ENCODE results near the gene CAPN8. TPM values are rescaled to one million over a fixed set of nuclear protein-coding genes. Genes with fewer than 3 reads are reported as not detected.

The CAPN8 gene
- polyA plus RNA-seq, 5 donors = 0.48 to 2.2 (median 0.98) TPM

DNA sequence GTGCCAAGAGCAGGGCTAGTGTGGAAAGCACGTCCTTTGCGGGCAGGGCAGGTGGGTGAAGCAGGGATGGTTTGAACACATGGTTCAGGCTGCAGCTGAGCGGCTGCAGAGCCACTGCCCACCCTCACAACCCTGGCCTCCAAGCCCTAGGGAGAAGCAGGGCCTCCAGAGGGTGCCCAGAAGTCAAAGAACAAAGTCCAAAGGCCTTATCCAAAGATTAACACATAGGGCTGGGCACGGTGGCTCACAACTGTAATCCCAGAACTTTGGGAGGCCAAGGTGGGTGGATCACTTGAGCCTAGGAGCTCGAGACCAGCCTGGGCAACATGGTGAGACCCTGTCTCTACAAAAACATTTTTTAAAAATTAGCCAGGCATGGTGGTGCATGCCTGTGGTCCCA, 46.8 kb downstream of the CAPN8 start:
- DNase-seq = no peak

DNA sequence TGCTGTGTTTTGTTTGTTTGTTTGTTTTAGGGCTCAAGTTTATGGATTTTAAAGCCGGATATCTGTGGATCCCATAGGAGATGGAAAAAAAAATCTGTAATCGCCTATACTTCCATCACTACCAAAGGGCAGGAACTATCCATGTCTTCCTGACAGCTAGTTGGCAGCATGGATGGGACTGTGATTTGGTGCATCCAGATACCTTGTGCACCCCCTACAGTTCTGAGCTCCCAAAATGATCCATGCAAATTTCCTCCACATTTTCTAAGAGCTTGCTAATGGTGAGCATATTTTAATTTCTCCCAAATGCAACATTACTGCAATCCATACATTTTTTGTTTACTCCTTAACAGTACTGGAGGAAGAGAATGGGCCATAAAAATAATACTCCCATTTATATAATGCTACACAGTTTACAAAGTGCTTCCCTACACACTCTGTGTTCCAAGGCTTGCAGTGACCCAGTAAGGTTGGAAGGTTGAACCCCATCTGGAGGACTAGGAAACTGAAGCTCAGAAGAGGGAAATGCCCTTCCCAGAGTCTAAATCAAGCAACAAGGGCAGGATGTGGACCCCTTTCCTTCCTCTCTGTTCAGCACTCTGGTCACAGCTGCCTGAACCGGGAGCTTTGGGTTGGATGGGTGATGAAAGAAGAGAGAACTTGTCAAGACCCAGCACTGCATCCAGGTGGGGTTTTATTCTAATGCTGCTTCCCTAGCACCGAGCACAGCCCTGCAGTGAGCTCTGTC, 48.0 kb downstream of the CAPN8 start:
- DNase-seq = no peak

DNA sequence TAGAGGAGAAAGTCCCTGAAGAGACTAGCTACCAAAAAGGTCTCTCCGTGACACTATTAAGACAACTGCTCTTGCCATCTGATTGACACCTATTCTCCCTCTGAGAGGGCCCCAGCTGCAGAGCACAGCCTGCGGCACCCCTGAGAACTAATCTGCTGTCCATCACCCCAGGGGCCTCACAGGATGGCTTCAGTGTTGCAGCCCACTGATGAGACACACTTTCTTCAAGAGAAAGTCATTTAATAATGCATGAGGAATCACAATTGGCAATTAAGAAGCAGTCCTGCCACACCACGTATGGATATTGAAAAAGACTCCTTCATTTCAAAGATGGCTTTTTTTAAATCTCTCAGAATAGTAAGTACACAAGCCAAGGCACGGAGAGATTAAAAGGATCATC, 48.9 kb downstream of the CAPN8 start:
- no peak for DNase-seq

DNA sequence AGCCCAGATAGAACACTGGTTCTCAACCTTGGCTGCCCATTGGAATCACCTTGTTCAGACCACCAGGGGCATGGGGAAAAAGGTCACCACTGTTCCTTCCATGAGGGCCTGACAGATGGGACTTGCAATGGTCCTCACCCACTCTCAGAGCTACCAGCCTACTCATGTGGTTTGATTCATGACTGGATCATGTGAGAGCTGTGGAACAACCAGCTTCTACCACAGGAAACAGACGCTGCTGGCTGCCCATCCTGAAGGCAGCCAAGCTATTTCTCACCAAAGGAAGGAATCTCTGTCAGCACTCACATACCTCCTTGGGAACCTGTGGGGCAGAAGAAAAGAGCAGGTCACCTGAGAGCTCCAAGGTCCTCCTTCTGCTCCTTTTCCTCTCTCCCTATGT, 53.6 kb downstream of the CAPN8 start:
- DNase-seq = no peak

DNA sequence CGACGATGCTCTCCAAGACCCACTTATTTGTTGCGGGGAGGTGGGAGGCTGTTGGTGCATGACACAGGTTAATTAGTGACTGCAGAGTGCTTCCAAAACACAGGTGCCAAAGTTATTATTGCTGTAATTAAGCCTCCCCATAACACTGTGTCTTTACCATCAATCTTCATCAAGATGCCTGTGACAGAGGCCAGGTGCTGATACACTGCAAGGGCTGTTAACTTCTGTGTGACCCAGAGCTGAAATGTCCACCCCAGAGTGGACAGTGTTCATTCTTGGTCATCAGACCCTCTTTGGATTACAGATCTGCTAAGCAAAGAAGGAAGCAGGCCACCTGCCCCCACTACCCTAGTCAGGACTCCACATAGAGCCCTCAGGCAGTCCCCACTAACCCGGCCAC, 55.5 kb downstream of the CAPN8 start:
- no peak for DNase-seq

DNA sequence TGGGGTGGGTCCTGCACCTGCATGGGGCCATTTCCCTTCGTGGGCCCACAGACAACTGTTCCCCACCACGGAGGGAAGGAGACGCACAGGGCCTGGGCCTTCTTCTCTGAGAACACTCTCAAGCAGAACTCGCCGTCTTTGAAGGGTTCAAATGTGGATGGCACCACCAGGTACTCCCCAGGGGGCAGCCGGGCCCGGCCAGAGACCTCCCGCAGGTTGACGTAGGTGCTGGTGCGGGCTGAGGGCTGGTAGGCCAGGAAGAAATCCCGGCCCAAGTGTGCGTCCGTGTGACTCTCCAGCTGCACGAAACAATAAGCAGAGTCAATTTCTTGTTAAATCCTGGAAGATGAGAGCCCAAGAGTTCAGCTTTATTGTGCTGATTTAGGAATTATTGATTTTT, 56.4 kb downstream of the CAPN8 start:
- no peak for DNase-seq

DNA sequence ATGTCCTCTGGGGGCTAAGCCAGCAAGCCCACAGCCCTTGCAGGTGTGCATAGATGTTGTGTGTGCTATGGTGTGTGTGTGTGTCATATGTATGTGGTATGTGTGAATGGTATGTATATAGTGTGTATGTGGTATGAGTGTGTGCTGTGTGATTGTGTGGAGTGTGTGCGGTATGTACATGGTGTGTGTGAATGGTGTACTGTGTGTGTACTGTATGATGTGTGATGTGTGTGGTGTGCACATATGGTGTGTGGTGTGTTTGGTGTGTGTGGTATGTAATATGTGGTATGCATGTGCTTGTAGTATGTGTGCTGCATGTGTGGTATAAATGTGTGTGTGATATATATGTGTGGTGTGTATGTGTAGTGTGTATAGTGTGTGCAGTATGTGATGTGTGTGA, 107.0 kb downstream of the CAPN8 start:
- DNase-seq = no peak

DNA sequence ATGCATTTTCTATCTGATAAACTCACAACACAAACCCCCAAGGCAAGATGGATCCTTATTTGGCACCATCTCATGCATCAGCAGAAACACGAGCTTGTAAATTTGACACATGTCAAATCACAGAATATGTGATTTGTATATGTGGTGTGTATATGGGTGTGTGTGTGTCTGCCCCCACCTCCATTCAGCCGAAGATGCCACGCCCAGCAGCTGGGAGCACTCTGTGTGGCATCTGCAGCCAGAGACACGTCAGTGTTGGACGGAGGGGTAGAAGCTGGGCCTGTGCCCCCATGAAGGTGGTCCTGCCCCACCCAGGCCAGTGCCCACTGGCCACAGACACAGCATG, 108.4 kb downstream of the CAPN8 start:
- no peak for DNase-seq

DNA sequence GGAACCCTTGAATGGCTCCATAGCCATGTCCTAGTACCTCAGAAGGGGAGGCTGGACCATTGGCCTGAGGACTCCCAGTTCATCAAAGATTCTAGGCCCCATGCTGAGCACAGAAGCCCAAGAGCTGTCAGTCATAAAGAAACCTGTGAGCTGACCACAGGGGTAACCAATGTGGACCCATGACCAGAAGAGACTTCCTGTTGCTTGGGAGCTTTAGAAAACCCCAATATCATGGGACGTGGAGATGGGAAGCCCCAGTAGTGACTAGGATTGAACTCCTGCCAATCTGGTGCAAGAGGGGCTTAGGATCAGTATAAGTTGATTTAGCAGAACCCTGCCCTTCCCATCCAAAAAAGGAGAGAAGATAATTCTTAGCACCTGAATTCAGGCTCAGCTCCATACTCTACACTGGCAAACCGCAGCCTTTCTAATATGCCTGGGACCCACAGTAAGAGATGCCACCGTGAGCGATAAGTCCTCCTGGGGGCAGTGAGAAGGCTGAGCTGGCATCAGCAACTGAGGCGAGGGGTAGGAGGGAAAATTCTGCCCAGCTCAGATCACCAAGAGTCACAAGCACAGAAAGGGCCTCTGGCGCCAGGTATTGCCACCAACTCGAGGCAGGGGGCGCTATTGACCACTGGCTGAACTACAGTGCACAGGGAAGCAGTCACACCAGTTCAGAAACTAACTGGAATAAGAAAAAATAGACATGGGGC, 108.9 kb downstream of the CAPN8 start:
- no peak for DNase-seq

DNA sequence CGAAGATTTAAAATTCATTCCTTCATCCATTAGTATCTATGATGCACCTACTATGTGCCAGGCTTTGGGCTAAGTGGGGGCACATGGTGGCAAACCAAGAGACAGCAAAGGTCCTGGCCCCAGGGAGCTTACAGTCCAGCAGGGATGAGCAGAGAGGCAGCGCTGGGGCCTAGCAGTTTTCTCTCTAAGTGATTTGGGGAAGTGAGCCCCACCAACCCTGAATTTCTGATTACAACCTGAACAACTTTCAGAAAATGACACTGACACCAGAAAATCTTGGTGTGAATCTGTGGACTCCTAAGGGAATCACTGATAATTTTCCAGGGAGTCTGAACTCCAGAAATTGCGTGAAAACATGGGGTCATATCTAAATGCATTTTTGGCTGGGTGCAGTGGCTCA, 111.5 kb downstream of the CAPN8 start:
- DNase-seq = no peak

DNA sequence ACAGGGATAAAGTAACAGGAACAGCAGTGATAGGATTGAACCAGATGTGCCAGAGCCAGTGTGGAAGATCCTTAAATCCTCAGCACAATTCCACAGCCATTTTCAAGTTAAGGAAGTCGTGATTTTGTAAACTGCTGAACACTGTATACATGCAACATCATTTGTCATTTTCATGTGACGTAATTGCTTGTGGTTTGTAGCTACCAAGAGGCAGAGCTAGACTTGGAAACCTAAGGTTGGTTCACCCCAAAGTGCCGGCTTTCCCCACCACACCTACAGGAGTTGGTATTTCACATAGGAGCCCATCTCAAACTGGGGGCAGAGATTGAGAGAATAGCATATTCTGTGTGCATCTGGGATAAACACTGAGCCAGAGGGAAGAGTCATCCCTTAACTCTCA, 113.9 kb downstream of the CAPN8 start:
- no peak for DNase-seq

DNA sequence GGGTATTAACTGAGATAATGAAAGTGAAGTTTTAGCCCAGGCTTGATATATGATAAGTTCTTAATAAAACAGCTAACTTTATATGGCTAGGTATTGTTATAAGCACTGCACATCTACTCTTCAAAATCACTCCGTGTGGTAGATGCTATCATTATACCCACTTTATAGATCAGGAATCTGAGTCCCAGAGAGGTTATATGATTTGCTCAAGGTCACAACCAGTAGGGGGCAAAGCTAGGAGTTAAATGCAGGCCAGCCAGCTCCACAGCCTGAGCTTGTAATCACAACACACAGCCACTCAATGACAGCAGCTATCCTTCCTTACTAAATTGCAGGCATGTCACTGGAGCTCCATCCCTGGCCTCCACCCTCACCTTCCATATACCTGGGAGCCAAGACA, 115.8 kb downstream of the CAPN8 start:
- DNase-seq = no peak

DNA sequence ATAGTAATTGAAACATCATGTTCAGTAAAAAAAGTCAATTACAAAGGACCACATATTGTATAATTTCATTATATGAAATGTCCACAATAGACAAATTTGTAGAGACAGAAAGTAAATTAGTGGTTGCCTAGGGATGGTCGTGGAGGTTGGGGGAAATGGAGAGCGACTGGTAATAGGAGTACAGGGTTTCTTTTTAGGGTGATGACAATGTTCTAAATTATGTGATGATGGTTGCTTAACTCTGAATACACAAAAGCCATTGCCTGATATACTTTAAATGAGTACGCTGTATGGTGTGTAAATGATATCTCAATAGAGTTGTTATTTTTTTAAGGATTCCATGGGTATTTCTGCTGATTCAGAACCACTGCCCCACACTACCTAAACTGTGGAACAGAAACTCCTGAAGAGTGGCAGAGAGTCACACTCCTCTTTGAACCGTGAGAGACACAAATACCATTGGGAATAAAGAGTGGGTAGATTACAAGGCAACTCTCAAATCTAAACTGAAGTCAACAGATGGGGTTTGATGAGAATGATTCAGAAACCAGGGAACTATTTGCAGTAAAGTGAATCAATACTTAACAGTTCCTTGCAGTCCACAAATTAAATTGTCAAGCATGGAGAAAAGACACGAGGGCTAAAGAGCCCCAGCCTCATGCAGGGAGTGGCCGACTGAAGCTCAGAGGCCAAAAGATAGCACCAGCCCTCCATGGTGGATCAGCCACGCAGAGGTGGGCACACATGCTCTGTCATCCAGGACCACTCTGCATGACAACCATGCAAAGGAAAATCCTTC, 118.0 kb downstream of the CAPN8 start:
- DNase-seq = no peak

DNA sequence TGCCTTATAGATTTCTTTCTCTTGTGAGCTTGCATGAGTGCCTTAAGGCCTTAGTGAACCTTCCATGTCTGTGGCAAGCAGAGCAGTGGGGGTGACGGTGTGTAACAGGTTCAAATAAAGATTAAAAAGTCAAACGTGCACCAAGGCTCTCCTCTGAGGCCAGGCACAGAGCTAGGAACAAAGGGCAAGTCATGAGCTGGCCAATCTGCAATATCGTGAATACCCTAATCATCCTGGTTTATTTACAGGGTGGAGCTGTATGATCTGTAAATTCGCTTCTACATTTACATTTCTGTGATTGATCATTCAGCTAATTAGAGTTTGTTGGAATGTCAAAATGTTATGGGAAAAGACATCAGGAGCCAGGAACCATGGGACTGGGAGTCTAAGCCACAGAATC, 120.2 kb downstream of the CAPN8 start:
- DNase-seq = no peak

DNA sequence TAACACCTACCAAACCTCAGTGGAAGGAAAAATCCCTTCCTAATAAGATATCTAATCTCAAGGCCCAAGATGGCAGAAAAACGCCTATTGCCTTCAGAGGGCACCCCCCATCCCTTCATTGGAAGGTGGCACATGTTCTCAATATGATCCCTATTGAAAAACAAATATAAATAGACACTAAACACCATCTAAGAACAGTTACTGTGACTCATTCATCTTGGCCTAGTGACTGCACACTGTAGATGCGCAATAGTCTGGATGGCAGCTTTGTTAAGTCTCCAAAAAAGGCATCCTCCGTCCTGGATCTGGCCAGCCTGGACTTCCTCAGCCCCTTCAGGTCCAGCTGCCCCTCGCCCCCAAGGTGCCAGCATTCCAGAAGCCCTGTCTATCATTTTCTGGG, 121.9 kb downstream of the CAPN8 start:
- no peak for DNase-seq

DNA sequence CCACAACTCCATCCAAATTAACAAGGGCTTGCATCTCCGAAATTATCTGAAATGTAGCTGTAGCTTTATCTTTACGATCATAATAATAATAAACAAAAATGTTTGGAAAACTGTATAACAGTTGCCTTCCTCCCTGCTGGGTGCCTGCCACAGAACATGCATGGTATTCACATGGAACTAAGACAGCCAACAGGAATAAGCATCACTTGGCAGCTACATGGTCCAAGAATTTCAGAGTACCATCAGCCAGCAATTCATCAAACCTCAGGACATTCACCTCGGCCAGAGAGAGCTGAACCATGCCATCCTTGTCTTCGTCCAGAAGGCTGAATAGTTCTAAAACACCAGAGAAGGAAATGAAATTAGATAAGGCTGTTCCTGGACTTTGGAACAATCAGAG, 122.7 kb downstream of the CAPN8 start:
- DNase-seq = no peak

DNA sequence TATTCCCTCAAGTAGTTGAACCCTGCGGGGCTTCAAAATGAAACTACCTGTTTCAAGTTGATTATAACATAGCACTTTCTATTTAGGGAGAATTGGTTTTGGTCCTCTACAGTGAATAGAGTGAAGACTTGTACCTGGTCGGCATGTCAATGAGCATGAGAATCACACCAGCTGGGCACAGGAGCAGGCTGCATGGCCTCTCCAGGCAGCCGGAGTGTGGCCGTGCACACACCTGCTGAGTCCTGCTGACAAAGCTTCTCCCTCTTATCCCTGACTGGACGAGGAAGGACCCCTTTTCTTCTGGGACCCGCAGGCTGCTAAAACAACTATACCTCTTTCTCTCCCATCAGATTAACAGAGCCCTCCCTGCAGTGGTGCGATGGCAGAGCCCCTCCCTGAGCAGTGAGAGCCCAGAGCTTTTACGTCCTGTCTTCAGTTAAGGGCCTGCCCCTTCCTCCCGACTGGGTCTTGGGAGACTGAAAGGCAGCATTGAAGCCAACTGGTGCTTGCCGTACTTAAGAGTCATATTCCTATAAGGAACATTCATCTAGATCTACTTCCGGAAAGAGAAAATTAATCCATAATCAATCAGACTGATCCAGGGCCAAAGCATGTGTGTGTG, 124.9 kb downstream of the CAPN8 start:
- DNase-seq = no peak

DNA sequence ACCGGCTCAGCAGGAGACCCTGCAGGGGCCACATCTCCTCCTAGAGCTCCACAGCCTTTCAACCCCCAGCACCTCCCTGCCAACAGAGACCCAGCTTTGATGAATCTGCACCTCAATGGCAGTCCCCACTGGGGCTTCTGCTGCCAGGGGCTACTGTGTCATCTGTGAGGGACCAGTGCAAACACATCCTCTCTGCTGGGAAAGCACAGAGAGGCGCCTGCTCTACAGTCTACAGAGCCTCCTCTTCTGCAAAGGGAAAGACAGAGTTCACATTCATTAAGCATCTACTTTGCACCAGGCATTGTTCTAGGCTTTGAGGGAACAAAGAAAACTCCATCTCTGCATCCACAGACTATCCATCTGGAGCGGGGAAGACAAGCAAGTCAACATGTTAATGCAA, 125.8 kb downstream of the CAPN8 start:
- DNase-seq = no peak

DNA sequence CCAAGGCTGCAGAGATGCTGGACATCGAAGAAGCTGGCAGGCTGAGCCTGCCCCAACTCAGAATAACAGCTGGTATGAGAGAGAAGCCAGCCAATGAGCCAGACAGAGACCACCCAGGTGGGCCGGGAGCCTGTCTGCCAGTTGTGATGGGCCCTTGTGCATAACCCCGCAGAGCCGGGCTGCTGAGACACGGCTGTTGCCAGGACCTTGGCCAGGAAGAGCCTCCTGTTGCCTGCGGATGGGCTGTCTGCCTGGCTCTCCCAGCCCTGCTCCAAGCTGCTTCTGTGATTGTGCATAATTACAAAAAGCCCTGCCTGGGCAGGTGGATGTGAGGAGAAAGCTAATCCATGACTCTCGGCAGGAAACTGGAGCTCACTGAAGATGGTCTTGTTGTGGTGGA, 126.5 kb downstream of the CAPN8 start:
- no peak for DNase-seq

DNA sequence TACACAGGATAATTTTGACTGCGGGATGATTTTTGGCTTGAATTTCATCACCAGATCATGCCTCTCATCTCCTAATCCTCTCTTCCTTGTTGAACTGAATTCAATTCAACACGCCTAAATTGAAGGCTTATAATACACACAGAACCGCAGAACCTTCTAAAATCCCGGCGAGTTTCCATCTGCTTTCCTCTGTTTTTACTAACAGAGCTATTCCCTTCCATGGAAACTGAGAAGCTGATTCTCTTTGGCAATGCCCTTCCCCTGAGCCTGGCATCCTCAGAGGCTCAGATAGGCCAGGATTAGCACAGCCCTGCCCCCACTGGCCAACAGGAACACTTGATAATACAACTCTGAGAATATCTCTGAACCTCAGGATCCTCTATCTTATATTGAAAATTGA, 130.2 kb downstream of the CAPN8 start:
- DNase-seq = no peak

DNA sequence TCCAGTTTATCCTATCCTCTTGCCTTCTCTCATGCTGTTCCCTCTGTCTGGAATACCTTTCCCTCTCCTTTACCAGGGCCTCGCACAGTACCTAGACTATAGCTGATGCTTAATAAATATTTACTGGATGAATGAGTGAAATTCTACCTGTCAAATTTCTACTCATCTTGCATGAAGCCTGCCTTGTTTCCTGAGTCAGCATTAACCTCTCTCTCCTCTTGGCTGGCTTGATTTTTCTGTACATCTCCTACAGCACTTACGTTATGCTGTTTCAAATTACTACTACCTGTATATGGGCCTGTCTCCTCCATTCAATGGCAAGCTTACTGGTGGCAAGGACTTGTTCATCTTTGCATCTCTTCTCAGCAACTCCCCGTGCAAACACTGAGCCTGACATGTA, 130.8 kb downstream of the CAPN8 start:
- no peak for DNase-seq

DNA sequence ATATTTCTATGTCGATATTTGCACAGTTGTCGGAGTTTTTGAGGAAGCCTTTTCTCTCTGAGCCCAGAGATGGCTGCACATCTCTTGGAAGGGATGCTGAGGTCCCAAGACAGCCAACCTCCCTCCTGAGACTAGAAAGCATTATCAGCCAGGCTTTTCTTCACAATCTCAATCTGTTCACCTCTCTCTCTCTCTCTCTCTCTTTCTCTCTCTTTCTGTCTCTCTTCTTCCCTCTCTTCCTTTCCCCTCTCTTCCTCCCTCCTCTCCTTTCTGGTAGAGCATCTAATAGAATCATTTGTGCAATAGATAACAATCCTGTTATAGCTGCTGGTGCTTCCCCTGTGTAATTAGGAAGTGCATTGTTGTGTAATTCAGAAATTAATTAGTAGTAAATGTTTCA, 131.8 kb downstream of the CAPN8 start:
- DNase-seq = no peak
